Esophagus muscularis mucosa (tissue), 4 donors: Measurements from ENCODE around the gene TBX15. TPM values are rescaled to one million over a fixed set of nuclear protein-coding genes. Genes with fewer than 3 reads are reported as not detected.

Experiments used
- DNase-seq: peaks from one replicate; pipeline ENCODE4 v3.0.0-alpha.2; 2017; ENCODE audit errors: extremely low spot score
- H3K27ac ChIP-seq, 4 donors: fragments of 200-600 bp; sonication (generic); replicated peaks in 1 of 4; 1 replicate in 3 of 4; 2 replicates in 1 of 4; pipeline ENCODE4 v1.5.1; 2016 to 2019; ENCODE audit warnings: mild to moderate bottlenecking in 1 of 4
- H3K27me3 ChIP-seq, 4 donors: fragments of 200-600 bp; sonication (generic); one replicate each; pipeline versions ENCODE4 v1.5.1 to v1.6.0; 2016 to 2019
- H3K36me3 ChIP-seq, 4 donors: fragments of 200-600 bp; sonication (generic); one replicate each; pipeline ENCODE4 v1.5.1; 2016 to 2019
- H3K4me1 ChIP-seq, 4 donors: fragments of 200-600 bp; sonication (generic); one replicate each; pipeline ENCODE4 v1.5.1; 2016 to 2019
- H3K4me3 ChIP-seq, 4 donors: fragments of 200-600 bp; sonication (generic); 1 replicate in 2 of 4; 2 replicates in 2 of 4; pipeline ENCODE4 v1.5.1; 2016 to 2019; ENCODE audit warnings: mild to moderate bottlenecking in 4 of 4, moderate library complexity in 1 of 4
- H3K9me3 ChIP-seq, 4 donors: fragments of 200-600 bp; sonication (generic); 1 replicate in 3 of 4; 2 replicates in 1 of 4; pipeline ENCODE4 v1.5.1; 2016 to 2019
- EP300 ChIP-seq: sonication (generic); formaldehyde crosslinking; IDR thresholded peaks from one replicate; pipeline ENCODE4 v1.6.1; 2017; ENCODE audit warnings: antibody characterized with exemption
- POLR2A ChIP-seq: fragments of 450-650 bp; IDR thresholded peaks from one replicate; pipeline ENCODE4 v1.6.1; 2017; ENCODE audit warnings: antibody characterized with exemption, moderate library complexity, mild to moderate bottlenecking, low read depth
- POLR2AphosphoS5 ChIP-seq, 2 donors: sonication (generic); formaldehyde crosslinking; IDR thresholded peaks; one replicate each; pipeline ENCODE4 v1.6.1; 2017; ENCODE audit warnings: antibody characterized with exemption in 2 of 2
- WGBS: methylation state at CpG from one replicate; pipeline ENCODE4 v1.1.5; 2018; 5-methylcytosine and 5-hydroxymethylcytosine counted together
- intact Hi-C: fragments of 100-400 bp; cut with DNase I; formaldehyde crosslinking; loops from one replicate; pipeline ENCODE4 v1.15.1; 2023
- total RNA-seq, 4 donors: library from RNA; depleted of rRNA; stranded (reverse); fragments of >200 nt; gene quantifications; one replicate each; pipeline versions ENCODE4 v1.1.0 to v1.2.1, GENCODE V29; 2016
- TF ChIP-seq, protein P1 (sequence below), 3 experiments: fragments of 200-600 bp in 2 of 3; fragments of 450-650 bp in 1 of 3; sonication (generic) in 2 of 3; IDR thresholded peaks; one replicate each; pipeline ENCODE4 v1.5.1; 2017 to 2019; ENCODE audit warnings: antibody characterized with exemption in 3 of 3, mild to moderate bottlenecking in 2 of 3, moderate library complexity in 1 of 3

TBX15 gene
- total RNA-seq, 4 donors from 2014 or later: 0.42 to 1.2 (median 0.79) TPM

DNA sequence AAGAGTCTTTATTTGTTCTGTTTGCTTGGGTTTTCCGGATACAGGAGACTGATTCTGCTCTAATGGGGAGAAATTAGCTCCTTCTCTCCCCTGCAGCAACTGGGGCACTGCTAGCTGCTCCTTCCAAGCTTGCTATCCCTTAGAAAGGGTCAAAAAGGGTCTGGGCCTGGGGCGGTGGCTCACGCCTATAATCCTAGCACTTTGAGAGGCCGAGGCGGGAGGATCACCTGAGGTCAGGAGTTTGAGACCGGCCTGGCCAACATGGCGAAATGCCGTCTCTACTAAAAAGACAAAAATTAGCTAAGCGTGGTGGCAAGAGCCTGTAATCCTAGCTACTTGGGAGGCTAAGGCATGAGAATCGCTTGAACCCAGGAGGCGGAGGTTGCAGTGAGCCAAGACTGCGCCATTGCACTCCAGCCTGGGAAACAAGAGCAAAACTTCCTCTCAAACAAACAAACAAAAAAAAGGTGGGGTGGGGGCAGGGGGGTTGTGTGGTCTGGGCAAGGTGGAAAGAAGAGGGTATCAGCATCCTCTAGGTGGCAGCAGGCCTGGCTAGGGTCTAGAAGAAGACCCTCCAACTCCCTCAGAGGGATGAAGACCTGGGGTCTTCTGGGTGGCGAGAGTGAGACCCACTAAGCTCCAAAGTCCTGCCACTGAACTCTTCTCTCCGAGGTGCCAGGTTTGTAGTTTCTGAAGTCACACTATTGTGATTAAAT, 15.4 kb upstream of the TBX15 start:
- no peak overlapping the region for H3K4me3 ChIP-seq
- H3K36me3 ChIP-seq: no peaks in the 10 kb centered on the region
- peaks cover 0 to 100% (median 73%) of the 10 kb centered on the region in 4 donors for H3K27me3 ChIP-seq
- TF ChIP-seq, protein P1, sequence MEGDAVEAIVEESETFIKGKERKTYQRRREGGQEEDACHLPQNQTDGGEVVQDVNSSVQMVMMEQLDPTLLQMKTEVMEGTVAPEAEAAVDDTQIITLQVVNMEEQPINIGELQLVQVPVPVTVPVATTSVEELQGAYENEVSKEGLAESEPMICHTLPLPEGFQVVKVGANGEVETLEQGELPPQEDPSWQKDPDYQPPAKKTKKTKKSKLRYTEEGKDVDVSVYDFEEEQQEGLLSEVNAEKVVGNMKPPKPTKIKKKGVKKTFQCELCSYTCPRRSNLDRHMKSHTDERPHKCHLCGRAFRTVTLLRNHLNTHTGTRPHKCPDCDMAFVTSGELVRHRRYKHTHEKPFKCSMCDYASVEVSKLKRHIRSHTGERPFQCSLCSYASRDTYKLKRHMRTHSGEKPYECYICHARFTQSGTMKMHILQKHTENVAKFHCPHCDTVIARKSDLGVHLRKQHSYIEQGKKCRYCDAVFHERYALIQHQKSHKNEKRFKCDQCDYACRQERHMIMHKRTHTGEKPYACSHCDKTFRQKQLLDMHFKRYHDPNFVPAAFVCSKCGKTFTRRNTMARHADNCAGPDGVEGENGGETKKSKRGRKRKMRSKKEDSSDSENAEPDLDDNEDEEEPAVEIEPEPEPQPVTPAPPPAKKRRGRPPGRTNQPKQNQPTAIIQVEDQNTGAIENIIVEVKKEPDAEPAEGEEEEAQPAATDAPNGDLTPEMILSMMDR (IDR thresholded peaks at IDR 0.05): no peak
- TF ChIP-seq EP300 (no peak), POLR2AphosphoS5 (IDR thresholded peaks at IDR 0.05) (no peak), POLR2A (no peak)
- intact Hi-C loops: loop anchor here (5.0 kb wide), 1 partner anchor 861 kb away; no protein-coding TSS in a partner anchor
- DNase-seq: no peak
- WGBS: 58% methylated on average over 14 of the region's 14 CpGs
- H3K9me3 ChIP-seq: no peaks in the 10 kb centered on the region
- H3K27ac ChIP-seq: no peak overlapping the region
- peaks cover 36 to 58% (median 49%) of the 10 kb centered on the region in 4 donors for H3K4me1 ChIP-seq

DNA sequence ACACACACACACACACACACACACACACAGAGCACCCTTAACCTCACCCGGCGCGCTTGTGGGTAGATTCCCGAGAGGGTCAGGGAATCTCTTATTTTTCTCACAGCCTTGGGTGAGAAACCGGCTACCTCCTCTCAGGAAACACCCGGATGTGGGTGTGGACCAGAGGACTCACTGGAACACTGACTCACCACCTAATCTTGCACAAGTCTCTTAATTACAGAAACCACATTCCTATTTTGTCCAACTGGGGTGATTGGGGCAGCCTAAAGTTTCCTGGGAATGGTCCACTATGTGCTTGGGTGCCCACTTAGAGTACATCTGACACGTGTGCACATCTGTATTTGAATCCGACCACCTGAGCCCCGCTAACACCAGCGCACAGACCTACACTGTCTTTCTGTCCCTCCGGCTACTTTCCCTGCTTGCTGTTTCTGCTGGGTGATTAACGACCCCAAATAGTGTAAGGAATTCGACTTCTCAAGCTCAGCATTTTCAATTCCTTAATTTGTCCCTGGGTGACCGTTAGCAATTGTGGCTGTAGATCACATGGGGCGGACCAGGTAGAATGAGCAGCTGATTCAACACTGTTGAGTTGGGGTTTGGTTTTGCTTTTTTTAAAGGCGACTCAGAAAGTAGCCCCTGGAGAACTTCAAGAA, 14.0 kb upstream of the TBX15 start:
- WGBS: 20% methylated on average over 16 of the region's 16 CpGs

DNA sequence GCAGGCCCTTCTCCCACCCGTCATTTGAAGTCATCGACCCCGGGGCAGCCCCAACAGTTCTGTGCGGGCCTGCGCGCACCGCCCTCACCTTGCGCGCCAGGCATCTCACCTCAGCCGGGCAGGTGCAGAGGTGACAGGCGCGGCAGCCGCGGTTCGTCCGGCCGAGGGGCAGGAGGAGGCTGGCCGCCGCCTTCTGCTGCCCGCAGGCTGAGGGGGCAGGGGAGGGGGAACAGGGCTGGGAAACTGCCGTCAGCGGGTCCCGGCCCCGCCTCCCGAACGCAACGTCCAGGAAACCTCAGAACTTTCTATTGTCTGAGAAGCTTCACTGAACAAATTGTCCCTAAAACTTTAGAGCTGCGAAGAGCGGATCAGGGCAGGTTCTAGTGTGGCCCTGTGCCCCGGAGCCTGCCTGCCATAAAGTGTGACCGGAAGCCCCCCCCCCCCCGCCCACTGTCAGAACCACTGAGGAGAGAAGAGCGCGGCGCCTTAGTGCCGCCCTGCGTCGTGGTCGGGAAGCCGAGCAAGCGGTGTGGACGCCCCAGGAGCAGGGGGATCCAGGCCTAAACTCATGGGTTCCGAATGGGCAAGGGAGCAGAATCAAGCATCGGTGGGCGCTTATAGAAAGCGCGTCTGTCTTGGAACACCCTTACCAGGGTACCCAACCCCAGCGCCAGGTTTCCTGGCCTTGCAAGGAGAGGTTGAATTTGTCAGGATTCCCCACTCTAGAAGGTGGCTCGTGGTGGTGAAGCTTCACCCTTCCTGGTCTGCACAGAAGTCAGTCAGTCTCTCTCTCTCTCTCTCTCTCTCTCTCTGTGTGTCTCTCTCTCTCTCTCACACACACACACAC, 13.3 kb upstream of the TBX15 start:
- H3K9me3 ChIP-seq: no peaks in the 10 kb centered on the region
- no peak for DNase-seq
- peaks cover 0 to 100% (median 69%) of the 10 kb centered on the region in 4 donors for H3K27me3 ChIP-seq
- peak overlapping the region; percentile 28 to 47 (median 30) for H3K4me3 ChIP-seq
- H3K4me1 ChIP-seq: peaks cover 16 to 36% (median 27%) of the 10 kb centered on the region in 4 donors
- no peak overlapping the region for H3K27ac ChIP-seq
- no peak for TF ChIP-seq POLR2AphosphoS5 (IDR thresholded peaks at IDR 0.05)
- TF ChIP-seq, protein P1 (IDR thresholded peaks at IDR 0.05): no peak
- TF ChIP-seq EP300: no peak
- no peak for TF ChIP-seq POLR2A
- WGBS: 3% methylated on average over 25 of the region's 49 CpGs
- H3K36me3 ChIP-seq: no peaks in the 10 kb centered on the region
- intact Hi-C loops: loop anchor here (5.0 kb wide), 1 partner anchor 859 kb away; no protein-coding TSS in a partner anchor

More for the DNA sequence above, 14.0 kb upstream of the TBX15 start:
- Histone ChIP-seq H3K36me3 (no peaks in the 10 kb centered on the region), H3K4me3 (no peak overlapping the region), H3K4me1 (peaks cover 23 to 44% (median 35%) of the 10 kb centered on the region in 4 donors), H3K27ac (no peak overlapping the region), H3K9me3 (no peaks in the 10 kb centered on the region), H3K27me3 (peaks cover 0 to 100% (median 72%) of the 10 kb centered on the region in 4 donors)
- intact Hi-C loops: loop anchor here (5.0 kb wide), 1 partner anchor 860 kb away; no protein-coding TSS in a partner anchor
- TF ChIP-seq EP300: no peak
- no peak for DNase-seq

DNA sequence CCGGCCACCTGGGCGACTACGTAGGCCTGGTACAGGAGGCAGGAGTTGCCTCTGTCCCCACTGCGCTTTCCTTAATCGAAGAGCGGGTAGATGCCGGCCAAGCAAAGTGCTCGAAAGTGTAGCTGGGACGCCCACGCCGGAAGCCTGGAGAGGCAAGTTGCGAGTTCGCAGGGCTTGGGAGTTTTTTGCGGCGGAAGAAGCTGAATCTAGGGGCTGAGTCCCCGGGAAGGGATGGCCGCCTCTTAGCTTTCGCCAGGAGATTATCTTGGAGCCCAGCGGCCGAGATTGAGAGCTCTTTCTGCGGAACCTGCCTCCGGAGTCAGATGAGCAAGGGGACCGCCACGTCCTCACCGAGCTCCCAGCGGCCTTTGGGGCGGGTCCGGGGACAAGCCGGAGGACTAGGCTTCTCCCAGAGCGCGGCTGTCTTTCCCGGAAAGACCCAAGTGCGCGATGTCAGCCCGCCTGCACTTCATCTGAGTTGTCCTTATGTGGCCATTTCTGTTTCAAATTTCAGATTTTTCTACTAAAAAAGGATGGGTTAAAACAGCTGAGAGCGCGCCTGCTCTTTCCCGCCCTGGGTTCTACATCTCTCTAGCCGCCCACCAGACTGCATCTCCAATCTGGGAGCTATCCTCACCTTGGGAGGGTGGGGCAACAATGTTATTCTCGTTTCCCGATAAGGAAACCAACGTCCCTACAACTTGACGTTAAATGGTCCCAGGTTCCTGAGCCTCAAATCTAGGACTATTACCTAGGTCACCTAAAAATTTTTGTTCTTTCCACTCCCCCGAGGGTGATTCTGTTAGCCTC, 12.4 kb upstream of the TBX15 start:
- Histone ChIP-seq H3K4me3 (peak overlapping the region; percentile 28 to 47 (median 30)), H3K4me1 (peaks cover 15 to 30% (median 24%) of the 10 kb centered on the region in 4 donors), H3K9me3 (no peaks in the 10 kb centered on the region), H3K27ac (no peak overlapping the region), H3K27me3 (peaks cover 0 to 100% (median 68%) of the 10 kb centered on the region in 4 donors), H3K36me3 (no peaks in the 10 kb centered on the region)
- intact Hi-C loops: loop anchor here (5.0 kb wide), 1 partner anchor 858 kb away; no protein-coding TSS in a partner anchor
- WGBS: 6% methylated on average over 20 of the region's 44 CpGs
- no peak for DNase-seq
- TF ChIP-seq EP300 (no peak), POLR2A (no peak), POLR2AphosphoS5 (IDR thresholded peaks at IDR 0.05) (no peak)
- TF ChIP-seq, protein P1 (IDR thresholded peaks at IDR 0.05): no peak
